GM13976 (cell line): ENCODE results near the gene BRSK1.
"Not testable (repeated sequence)": the region's sequence is repeated elsewhere in the genome, so short reads cannot be mapped to it uniquely, and the experiment has no call there.

ENCODE experiments used
- DNase-seq: peaks from one replicate; pipeline ENCODE4 v3.0.0; 2012; ENCODE audit warnings: low spot score
- CTCF ChIP-seq: IDR thresholded peaks from 2 replicates; pipeline ENCODE4 v1.5.1; 2012; ENCODE audit warnings: borderline replicate concordance, mild to moderate bottlenecking; ENCODE audit not compliant: insufficient read depth; ENCODE audit errors: extremely low read depth, missing control alignments, control extremely low read depth
- in situ Hi-C: fragments of 300-500 bp; cut with MboI; formaldehyde crosslinking; loops from one replicate; pipeline ENCODE4 v1.12.0; 2022; ENCODE audit warnings: low sequenced_read_pairs, mixed read lengths, inconsistent platforms; ENCODE audit not compliant: unreplicated experiment

Gene BRSK1

GRCh38 chr19:55324662-55325061 lies 40.9 kb downstream of the BRSK1 start:
- in situ Hi-C loops = no loop called here
- DNase-seq = no peak

GRCh38 chr19:55325172-55325571 lies 41.4 kb downstream of the BRSK1 start, which contains the start of gene TMEM150B:
Gene TMEM150B (minus strand): TSS chr19:55325341. CDS start chr19:55321036, 4,305 bp downstream.
- DNase-seq = no peak
- TF ChIP-seq CTCF = no peak
- in situ Hi-C loops = no loop called here

More at GRCh38 chr19:55324662-55325061, 40.9 kb downstream of the BRSK1 start:
- TF ChIP-seq CTCF = no peak

GRCh38 chr19:55328774-55329318 lies 45.0 kb downstream of the BRSK1 start:
- DNase-seq, in situ Hi-C loops: not testable (repeated sequence)

GRCh38 chr19:55329791-55330190 lies 46.0 kb downstream of the BRSK1 start:
- in situ Hi-C loops, DNase-seq: not testable (repeated sequence)

GRCh38 chr19:55333870-55334269 lies 50.1 kb downstream of the BRSK1 start:
- no peak for TF ChIP-seq CTCF
- no peak for DNase-seq
- in situ Hi-C loops = no loop called here

GRCh38 chr19:55336101-55336500 lies 52.3 kb downstream of the BRSK1 start:
- DNase-seq = no peak
- TF ChIP-seq CTCF = no peak
- in situ Hi-C loops = no loop called here

GRCh38 chr19:55339105-55339888 lies 55.5 kb downstream of the BRSK1 start, which contains the start of gene KMT5C:
Gene KMT5C (plus strand): TSS chr19:55339876. CDS start chr19:55341937, 2,061 bp downstream.
- in situ Hi-C loops = no loop called here
- peak; percentile 98 for DNase-seq
- TF ChIP-seq CTCF = no peak
